IMR-90 (cell line): ENCODE measurements around the gene RALGPS1. TPM values are rescaled to one million over a fixed set of nuclear protein-coding genes. Genes with fewer than 3 reads are reported as not detected.

Experiments used
- ATAC-seq: fragments of 200-7000 bp; cut with Tn5 transposase; 2 replicates; pipeline ENCODE4 v1.9.1; 2020; ENCODE audit warnings: low read depth, mild to moderate bottlenecking, moderate library complexity
- BruUV-seq: library from RNA; stranded (reverse); fragments of 400-500 nt; replicated peaks from 2 replicates; lab custom pipeline; 2021; lab: Mats Ljungman, UMichigan
- CTCF ChIA-PET: fragments of 300-600 bp; formaldehyde crosslinking; extraction: SDS; loops from one replicate; lab custom pipeline; 2021; ENCODE audit warnings: antibody characterized with exemption; lab: Yijun Ruan, JAX
- POLR2A ChIA-PET: fragments of 300-600 bp; sonication (Branson Sonifier 250); formaldehyde crosslinking; loops from one replicate; lab custom pipeline; 2022; ENCODE audit warnings: antibody characterized with exemption; ENCODE audit not compliant: unreplicated experiment; lab: Charles Lee
- DNase-seq: peaks from one replicate; pipeline ENCODE4 v3.0.0; 2013
- H2AFZ ChIP-seq: replicated peaks from 2 replicates; pipeline ENCODE3; 2013; ENCODE audit warnings: low read length, mild to moderate bottlenecking; ENCODE audit not compliant: poor library complexity
- H2AK5ac ChIP-seq: 2 replicates; pipeline ENCODE4 v1.6.1; 2013; ENCODE audit warnings: low read depth, low read length, inconsistent platforms
- H2AK9ac ChIP-seq: replicated peaks from 2 replicates; pipeline ENCODE3; 2013; ENCODE audit warnings: mild to moderate bottlenecking, low read depth, low read length, moderate library complexity; ENCODE audit not compliant: poor library complexity
- H2BK120ac ChIP-seq: 2 replicates; pipeline ENCODE4 v1.6.1; 2013; ENCODE audit warnings: low read depth, low read length, inconsistent platforms
- H2BK15ac ChIP-seq: 3 replicates; pipeline ENCODE4 v1.6.1; 2013; ENCODE audit warnings: low read depth, low read length, inconsistent platforms
- H2BK20ac ChIP-seq: 2 replicates; pipeline ENCODE4 v1.6.1; 2013; ENCODE audit warnings: low read depth, mild to moderate bottlenecking, inconsistent platforms, low read length, moderate library complexity
- H2BK5ac ChIP-seq: 2 replicates; pipeline ENCODE4 v1.6.1; 2013; ENCODE audit warnings: mild to moderate bottlenecking, low read depth, low read length, inconsistent platforms; ENCODE audit not compliant: poor library complexity, severe bottlenecking
- H3K14ac ChIP-seq: replicated peaks from 2 replicates; pipeline ENCODE4 v1.6.1; 2013; ENCODE audit warnings: low read depth, low read length, inconsistent platforms
- H3K18ac ChIP-seq: 2 replicates; pipeline ENCODE4 v1.6.1; 2013; ENCODE audit warnings: low read depth, low read length, control low read depth
- H3K23ac ChIP-seq: 2 replicates; pipeline ENCODE4 v1.6.1; 2013; ENCODE audit warnings: low read depth, low read length, inconsistent platforms
- H3K27ac ChIP-seq: 2 replicates; pipeline ENCODE4 v1.5.1; 2013; ENCODE audit warnings: mild to moderate bottlenecking, control low read depth, low read length; ENCODE audit not compliant: insufficient read depth
- H3K27me3 ChIP-seq: 2 replicates; pipeline ENCODE4 v1.6.1; 2013; ENCODE audit warnings: low read length; ENCODE audit not compliant: control insufficient read depth, insufficient read depth
- H3K36me3 ChIP-seq: 2 replicates; pipeline ENCODE4 v1.6.1; 2013; ENCODE audit warnings: low read length, mixed read lengths; ENCODE audit not compliant: control insufficient read depth, insufficient read depth
- H3K4ac ChIP-seq: 2 replicates; pipeline ENCODE4 v1.6.1; 2013; ENCODE audit warnings: low read depth, low read length, inconsistent platforms
- H3K4me1 ChIP-seq: 2 replicates; pipeline ENCODE4 v1.6.1; 2013; ENCODE audit warnings: low read length, mixed read lengths; ENCODE audit not compliant: control insufficient read depth, insufficient read depth
- H3K4me2 ChIP-seq: 2 replicates; pipeline ENCODE4 v1.6.1; 2013; ENCODE audit warnings: low read depth, mild to moderate bottlenecking, control low read depth, low read length, moderate library complexity
- H3K4me3 ChIP-seq: 2 replicates; pipeline ENCODE4 v1.5.1; 2013; ENCODE audit warnings: low read depth, mild to moderate bottlenecking, control low read depth, low read length, moderate library complexity; ENCODE audit not compliant: insufficient read depth
- H3K56ac ChIP-seq: 2 replicates; pipeline ENCODE4 v1.6.1; 2013; ENCODE audit warnings: low read length, inconsistent platforms; ENCODE audit not compliant: insufficient read depth; ENCODE audit errors: extremely low read depth
- H3K79me1 ChIP-seq, 2 experiments: 2 replicates each; pipeline ENCODE4 v1.6.1; 2013; ENCODE audit warnings: low read length in 2 of 2, inconsistent platforms in 1 of 2, low read depth in 1 of 2
- H3K9ac ChIP-seq: 2 replicates; pipeline ENCODE4 v1.6.1; 2013; ENCODE audit warnings: low read depth, low read length, control low read depth
- H3K9me1 ChIP-seq: 2 replicates; pipeline ENCODE4 v1.6.1; 2013; ENCODE audit warnings: low read length, inconsistent platforms; ENCODE audit not compliant: insufficient read depth
- H3K9me3 ChIP-seq: 2 replicates; pipeline ENCODE4 v1.6.1; 2013; ENCODE audit warnings: low read length; ENCODE audit not compliant: control insufficient read depth, insufficient read depth
- H4K20me1 ChIP-seq: 2 replicates; pipeline ENCODE4 v1.6.1; 2013; ENCODE audit warnings: low read length, inconsistent platforms; ENCODE audit not compliant: insufficient read depth
- H4K5ac ChIP-seq: 2 replicates; pipeline ENCODE4 v1.6.1; 2013; ENCODE audit warnings: mild to moderate bottlenecking, low read depth, low read length, control low read depth
- H4K8ac ChIP-seq, 2 experiments: 2 replicates each; pipeline ENCODE4 v1.6.1; 2013; ENCODE audit warnings: low read depth in 2 of 2, low read length in 2 of 2, control low read depth in 1 of 2, inconsistent platforms in 1 of 2
- H4K91ac ChIP-seq: 2 replicates; pipeline ENCODE4 v1.6.1; 2013; ENCODE audit warnings: low read depth, low read length, inconsistent platforms; ENCODE audit not compliant: insufficient read depth
- BHLHE40 ChIP-seq: fragments of 150-350 bp; IDR thresholded peaks from 2 replicates; pipeline ENCODE4 v1.6.1; 2016; ENCODE audit warnings: mild to moderate bottlenecking, low read depth, low read length
- CEBPB ChIP-seq: IDR thresholded peaks from 2 replicates; pipeline ENCODE4 v1.6.1; 2012; ENCODE audit warnings: low read depth, low read length, improper control_type of control experiment
- CHD1 ChIP-seq: IDR thresholded peaks from 2 replicates; pipeline ENCODE4 v1.6.1; 2012; ENCODE audit warnings: low read depth, low read length, improper control_type of control experiment
- CTCF ChIP-seq: conservative IDR thresholded peaks from 2 replicates; pipeline ENCODE4 v1.5.1; 2012; ENCODE audit warnings: mild to moderate bottlenecking, low read depth, low read length, improper control_type of control experiment
- ELK1 ChIP-seq: fragments of 150-350 bp; IDR thresholded peaks from 2 replicates; pipeline ENCODE4 v1.6.1; 2016; ENCODE audit warnings: low read depth, mild to moderate bottlenecking, low read length, moderate library complexity, borderline replicate concordance
- FOS ChIP-seq: fragments of 150-350 bp; IDR thresholded peaks from 2 replicates; pipeline ENCODE4 v1.6.1; 2016; ENCODE audit warnings: low read depth, low read length
- MAFK ChIP-seq: IDR thresholded peaks from 2 replicates; pipeline ENCODE4 v1.6.1; 2012; ENCODE audit warnings: low read depth, low read length, improper control_type of control experiment
- MAZ ChIP-seq: IDR thresholded peaks from 2 replicates; pipeline ENCODE4 v1.6.1; 2012; ENCODE audit warnings: low read depth, mild to moderate bottlenecking, low read length, improper control_type of control experiment, moderate library complexity, borderline replicate concordance
- MXI1 ChIP-seq: IDR thresholded peaks from 2 replicates; pipeline ENCODE4 v1.6.1; 2012; ENCODE audit warnings: low read depth, mild to moderate bottlenecking, low read length, moderate library complexity, borderline replicate concordance
- NFE2L2 ChIP-seq: fragments of 150-350 bp; IDR thresholded peaks from 2 replicates; pipeline ENCODE4 v1.6.1; 2016; ENCODE audit warnings: low read depth, mild to moderate bottlenecking, low read length
- POLR2A ChIP-seq: IDR thresholded peaks from 2 replicates; pipeline ENCODE4 v1.6.1; 2012; ENCODE audit warnings: mild to moderate bottlenecking, low read depth, low read length
- RAD21 ChIP-seq: IDR thresholded peaks from 2 replicates; pipeline ENCODE4 v1.6.1; 2012; ENCODE audit warnings: low read length, improper control_type of control experiment
- RCOR1 ChIP-seq: IDR thresholded peaks from 2 replicates; pipeline ENCODE4 v1.6.1; 2012; ENCODE audit warnings: mild to moderate bottlenecking, low read length, improper control_type of control experiment; ENCODE audit not compliant: insufficient replicate concordance
- RFX5 ChIP-seq: IDR thresholded peaks from 2 replicates; pipeline ENCODE4 v1.8.0; 2012; ENCODE audit warnings: low read depth, mild to moderate bottlenecking, low read length, moderate library complexity
- SMC3 ChIP-seq: fragments of 150-350 bp; IDR thresholded peaks from 2 replicates; pipeline ENCODE4 v1.6.1; 2016; ENCODE audit warnings: low read depth, mild to moderate bottlenecking, antibody characterized with exemption, low read length, moderate library complexity
- USF2 ChIP-seq: fragments of 150-350 bp; IDR thresholded peaks from 2 replicates; pipeline ENCODE4 v1.6.1; 2017; ENCODE audit warnings: mild to moderate bottlenecking, antibody characterized with exemption, low read length, low read depth
- WGBS, 2 experiments: methylation state at CpG; one replicate each; pipeline versions ENCODE4 v1.1.5 to v1.1.7; 2013; ENCODE audit warnings: missing lambda C conversion rate in 2 of 2; ENCODE audit not compliant: insufficient read length in 1 of 2; ENCODE audit errors: extremely low coverage in 2 of 2; 5-methylcytosine and 5-hydroxymethylcytosine counted together
- dilution Hi-C: fragments of 300-500 bp; cut with HindIII; formaldehyde crosslinking; loops from one replicate; pipeline ENCODE4 v1.14.3; 2018; ENCODE audit warnings: low sequenced_read_pairs; ENCODE audit not compliant: unreplicated experiment
- in situ Hi-C: fragments of 300-500 bp; cut with MboI; formaldehyde crosslinking; loops from 3 replicates; pipeline ENCODE4 v1.14.3; 2019; ENCODE audit warnings: low sequenced_read_pairs, inconsistent platforms, mixed read lengths
- intact Hi-C: fragments of 100-400 bp; cut with micrococcal nuclease; formaldehyde crosslinking; loops from 2 replicates; pipeline ENCODE4 v1.10.0; 2022
- polyA plus RNA-seq, 3 experiments: library from polyadenylated mRNA; depleted of rRNA; stranded (reverse); fragments of >200 nt; gene quantifications; 2 replicates each; pipeline ENCODE4 v1.2.3, GENCODE V29; 2012; ENCODE audit warnings: low replicate concordance in 1 of 3
- total RNA-seq: library from RNA; depleted of rRNA; stranded (reverse); fragments of >200 nt; gene quantifications from 2 replicates; pipeline ENCODE4 v1.2.3, GENCODE V29; 2012

RALGPS1 gene
- total and polyA plus RNA-seq, 2 of the 4 experiments (the other 2 are of a cell fraction) = 0.90 to 2.8 TPM

GRCh38 chr9:127053960-127054359 lies 139.4 kb downstream of the RALGPS1 start:
- H3K27me3 ChIP-seq = no peaks in the 10 kb centered on the region
- no peak overlapping the region for H2AK5ac ChIP-seq
- ChIA-PET CTCF (no interaction called here), POLR2A (no interaction called here)
- intact Hi-C loops = no loop called here
- no peak overlapping the region for H4K5ac ChIP-seq
- no peak overlapping the region for H2BK20ac ChIP-seq
- H3K9me1 ChIP-seq = peaks cover 22% of the 10 kb centered on the region
- no peak overlapping the region for H3K14ac ChIP-seq
- no peak overlapping the region for H2BK15ac ChIP-seq
- no peak overlapping the region for H2BK120ac ChIP-seq
- BruUV-seq = no TSS peak
- no peak overlapping the region for H3K23ac ChIP-seq
- no peaks in the 10 kb centered on the region for H3K36me3 ChIP-seq
- WGBS, 2 experiments = 86% methylated on average over 1 of the region's 5 CpGs; no CpG with 5 or more reads in 1 of the 2 experiments
- no peak overlapping the region for H3K4me3 ChIP-seq
- H2BK5ac ChIP-seq = no peak overlapping the region
- no peak overlapping the region for H3K4ac ChIP-seq
- H3K9ac ChIP-seq = no peak overlapping the region
- no peaks in the 10 kb centered on the region for H3K9me3 ChIP-seq
- H3K4me2 ChIP-seq = no peak overlapping the region
- dilution Hi-C loops = no loop called here
- no peaks in the 10 kb centered on the region for H4K20me1 ChIP-seq
- TF ChIP-seq SMC3 (no peak), MAZ (no peak), BHLHE40 (no peak), CEBPB (no peak), RAD21 (no peak), USF2 (no peak), RFX5 (no peak), RCOR1 (no peak), POLR2A (no peak), CTCF (no peak), MAFK (no peak), FOS (no peak), CHD1 (no peak), ELK1 (no peak), MXI1 (no peak), NFE2L2 (no peak)
- no peak overlapping the region for H3K56ac ChIP-seq
- no peak overlapping the region for H3K27ac ChIP-seq
- no peak overlapping the region for H3K18ac ChIP-seq
- no peak for ATAC-seq
- in situ Hi-C loops = no loop called here
- no peak for DNase-seq
- H2AK9ac ChIP-seq = no peak overlapping the region
- no peak overlapping the region for H2AFZ ChIP-seq
- H3K4me1 ChIP-seq = peaks cover 12% of the 10 kb centered on the region
- H3K79me1 ChIP-seq = no peaks in the 10 kb centered on the region; a peak in 1 of 4 replicates
- no peak overlapping the region for H4K91ac ChIP-seq
- no peak overlapping the region for H4K8ac ChIP-seq
